Mucosa of descending colon (tissue), 3 donors: ENCODE measurements around the gene IPO11. TPM values are rescaled to one million over a fixed set of nuclear protein-coding genes. Genes with fewer than 3 reads are reported as not detected.

Experiments
- ATAC-seq: fragments of 200-7000 bp; cut with Tn5 transposase; one replicate; pipeline ENCODE4 v1.9.1; 2020; ENCODE audit warnings: mild to moderate bottlenecking, moderate library complexity
- DNase-seq, 3 donors: peaks; one replicate each; pipeline ENCODE4 v3.0.0-alpha.2; 2020
- H3K36me3 ChIP-seq: fragments of 200-600 bp; one replicate; pipeline ENCODE4 v1.8.0; 2021; ENCODE audit warnings: low read depth, mild to moderate bottlenecking
- H3K4me1 ChIP-seq: fragments of 200-600 bp; one replicate; pipeline ENCODE4 v1.8.0; 2021; ENCODE audit warnings: low read depth, mild to moderate bottlenecking
- H3K4me3 ChIP-seq: fragments of 200-600 bp; one replicate; pipeline ENCODE4 v1.8.0; 2021; ENCODE audit warnings: mild to moderate bottlenecking
- H3K9me3 ChIP-seq: fragments of 200-600 bp; one replicate; pipeline ENCODE4 v1.8.0; 2021; ENCODE audit warnings: mild to moderate bottlenecking
- intact Hi-C, 2 donors: fragments of 100-400 bp; cut with DNase I in 1 of 2; cut with micrococcal nuclease in 1 of 2; formaldehyde crosslinking; loops; one replicate each; pipeline versions ENCODE4 v1.11.0 to v1.11.1; 2022; cut with DNase I, micrococcal nuclease
- total RNA-seq, 3 donors: library from RNA; stranded (reverse); fragmentation: NEBNext Ultra II Directional in 2 of 3; extraction: Animal tissue kit (Norgen Biotek cat#: 25700) in 2 of 3; gene quantifications; one replicate each; pipeline versions ENCODE4 v1.2.1 to v1.2.4, GENCODE V29; 2021 to 2023
- TF ChIP-seq, protein P1 (sequence below): fragments of 200-600 bp; IDR thresholded peaks from one replicate; pipeline ENCODE4 v1.8.0; 2022; ENCODE audit warnings: antibody characterized with exemption, mild to moderate bottlenecking
- donor health status: DM: no; HTN: no; CAD: no; lungs with moderate emphysema.
- donor health status: DM: no; HTN: no; CAD: no.
- donor health status: DM: no; HTN: yes; CAD: no.

IPO11 gene
- total RNA-seq, 3 donors from 2014 or later: 17.6 to 21.9 (median 18.5) TPM

- intact Hi-C loops: no loop called here
- Histone ChIP-seq H3K4me3 (no peak overlapping the region), H3K4me1 (no peaks in the 10 kb centered on the region), H3K9me3 (no peaks in the 10 kb centered on the region), H3K36me3 (no peaks in the 10 kb centered on the region)
- ATAC-seq (no peak), DNase-seq (no peak)
- TF ChIP-seq, protein P1, sequence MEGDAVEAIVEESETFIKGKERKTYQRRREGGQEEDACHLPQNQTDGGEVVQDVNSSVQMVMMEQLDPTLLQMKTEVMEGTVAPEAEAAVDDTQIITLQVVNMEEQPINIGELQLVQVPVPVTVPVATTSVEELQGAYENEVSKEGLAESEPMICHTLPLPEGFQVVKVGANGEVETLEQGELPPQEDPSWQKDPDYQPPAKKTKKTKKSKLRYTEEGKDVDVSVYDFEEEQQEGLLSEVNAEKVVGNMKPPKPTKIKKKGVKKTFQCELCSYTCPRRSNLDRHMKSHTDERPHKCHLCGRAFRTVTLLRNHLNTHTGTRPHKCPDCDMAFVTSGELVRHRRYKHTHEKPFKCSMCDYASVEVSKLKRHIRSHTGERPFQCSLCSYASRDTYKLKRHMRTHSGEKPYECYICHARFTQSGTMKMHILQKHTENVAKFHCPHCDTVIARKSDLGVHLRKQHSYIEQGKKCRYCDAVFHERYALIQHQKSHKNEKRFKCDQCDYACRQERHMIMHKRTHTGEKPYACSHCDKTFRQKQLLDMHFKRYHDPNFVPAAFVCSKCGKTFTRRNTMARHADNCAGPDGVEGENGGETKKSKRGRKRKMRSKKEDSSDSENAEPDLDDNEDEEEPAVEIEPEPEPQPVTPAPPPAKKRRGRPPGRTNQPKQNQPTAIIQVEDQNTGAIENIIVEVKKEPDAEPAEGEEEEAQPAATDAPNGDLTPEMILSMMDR: no peak
These were observed 38.5 kb upstream of the IPO11 start for GRCh38 chr5:62374090-62374489.

GRCh38 chr5:62375627-62376026 lies 36.9 kb upstream of the IPO11 start:
- Histone ChIP-seq H3K4me1 (no peaks in the 10 kb centered on the region), H3K4me3 (no peak overlapping the region), H3K9me3 (no peaks in the 10 kb centered on the region), H3K36me3 (peaks cover 4% of the 10 kb centered on the region)
- ATAC-seq (no peak), DNase-seq (no peak)
- TF ChIP-seq, protein P1: no peak
- intact Hi-C loops: no loop called here

DNA sequence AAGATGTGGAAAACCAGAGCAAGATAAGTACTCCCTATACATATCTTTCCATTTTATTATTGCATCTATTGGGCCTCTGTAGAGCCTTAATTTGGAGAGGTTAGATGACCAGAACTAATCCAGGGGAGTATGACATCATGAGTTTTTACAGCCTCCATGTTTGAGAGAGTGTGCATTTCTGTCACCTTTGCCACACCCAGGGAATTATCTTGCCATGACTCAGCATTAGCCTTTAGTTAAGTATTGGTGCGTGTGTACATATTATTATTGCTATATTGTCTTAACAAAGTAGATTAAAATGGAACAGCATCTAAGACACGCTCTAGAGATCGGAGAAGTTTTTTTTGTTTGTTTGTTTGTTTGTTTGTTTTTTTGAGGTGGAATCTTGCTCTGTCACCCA lies 36.5 kb upstream of the IPO11 start:
- intact Hi-C loops: no loop called here
- ATAC-seq (peak; percentile 86), DNase-seq (peak in 1 of 3 donors; percentile 14)
- Histone ChIP-seq H3K4me1 (no peaks in the 10 kb centered on the region), H3K4me3 (no peak overlapping the region), H3K36me3 (peaks cover 4% of the 10 kb centered on the region), H3K9me3 (no peaks in the 10 kb centered on the region)
- TF ChIP-seq, protein P1: no peak

DNA sequence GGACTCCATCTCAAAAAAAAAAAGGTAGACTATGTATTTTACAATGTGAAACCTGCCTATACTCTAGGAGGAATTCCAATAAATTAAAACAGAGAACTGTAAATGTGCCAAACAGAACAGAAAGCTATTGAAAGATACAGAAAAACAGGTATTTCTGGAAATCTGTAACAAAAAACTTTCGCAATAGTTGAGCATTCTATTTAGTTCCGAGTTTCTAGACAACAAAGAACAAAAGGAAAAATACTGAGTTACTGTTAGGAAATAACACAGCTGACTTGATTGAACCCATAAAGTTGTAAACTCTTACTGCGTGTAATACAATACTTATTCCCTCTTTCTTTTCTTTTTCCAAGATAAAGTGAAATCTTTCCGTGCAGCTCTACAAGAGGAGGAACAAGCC lies 27.4 kb upstream of the IPO11 start:
- Histone ChIP-seq H3K9me3 (no peaks in the 10 kb centered on the region), H3K4me1 (no peaks in the 10 kb centered on the region), H3K4me3 (no peak overlapping the region), H3K36me3 (no peaks in the 10 kb centered on the region)
- intact Hi-C loops: no loop called here
- DNase-seq: no peak
- peak; percentile 35 for ATAC-seq
- TF ChIP-seq, protein P1: no peak

DNA sequence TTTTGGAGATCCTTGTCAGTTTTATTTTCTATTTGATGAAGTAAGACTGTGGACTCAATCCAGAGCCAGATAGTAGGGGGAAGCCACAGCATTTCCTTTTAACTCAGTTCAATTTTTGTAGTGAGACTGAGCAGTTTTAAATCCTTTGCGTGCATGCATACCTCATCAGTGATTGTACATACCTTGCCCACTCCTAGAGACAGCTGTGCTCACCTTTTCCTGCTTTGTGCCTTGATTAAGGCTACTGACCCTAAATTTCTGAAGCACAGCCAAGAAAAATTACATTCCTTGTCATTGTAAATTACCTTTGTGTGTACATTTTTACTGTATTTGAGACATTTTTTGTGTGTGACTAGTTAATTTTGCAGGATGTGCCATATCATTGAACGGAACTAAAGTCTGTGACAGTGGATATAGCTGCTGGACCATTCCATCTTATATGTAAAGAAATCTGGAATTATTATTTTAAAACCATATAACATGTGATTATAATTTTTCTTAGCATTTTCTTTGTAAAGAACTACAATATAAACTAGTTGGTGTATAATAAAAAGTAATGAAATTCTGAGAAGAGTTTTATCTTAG lies 26.7 kb upstream of the IPO11 start:
- DNase-seq (no peak), ATAC-seq (no peak)
- no peak overlapping the region for H3K4me3 ChIP-seq
- H3K36me3 ChIP-seq: no peaks in the 10 kb centered on the region
- intact Hi-C loops: no loop called here
- TF ChIP-seq, protein P1: no peak
- H3K9me3 ChIP-seq: no peaks in the 10 kb centered on the region
- no peaks in the 10 kb centered on the region for H3K4me1 ChIP-seq

GRCh38 chr5:62386824-62387223 lies 25.7 kb upstream of the IPO11 start:
- TF ChIP-seq, protein P1: no peak

More at GRCh38 chr5:62386824-62387223, 25.7 kb upstream of the IPO11 start:
- no peaks in the 10 kb centered on the region for H3K4me1 ChIP-seq
- DNase-seq: no peak
- no peak overlapping the region for H3K4me3 ChIP-seq
- H3K36me3 ChIP-seq: no peaks in the 10 kb centered on the region
- intact Hi-C loops: no loop called here
- no peaks in the 10 kb centered on the region for H3K9me3 ChIP-seq
- ATAC-seq: no peak
